Liver (tissue), 9 donors: Measurements from ENCODE around the gene LRRK1. TPM values are rescaled to one million over a fixed set of nuclear protein-coding genes. Genes with fewer than 3 reads are reported as not detected.
A peak's percentile ranks its signal among the peaks of the same experiment; 100 is the strongest.

Source experiments
- DNase-seq: peaks from one replicate; pipeline ENCODE4 v3.0.0-alpha.2; 2017; ENCODE audit warnings: low spot score
- H3K27ac ChIP-seq, 2 donors: one replicate each; pipeline ENCODE4 v1.7.0; 2013; ENCODE audit warnings: inconsistent platforms in 2 of 2, low read length in 2 of 2, control low read depth in 1 of 2, low read depth in 1 of 2, mild to moderate bottlenecking in 1 of 2
- H3K27me3 ChIP-seq, 4 donors: one replicate each; pipeline versions ENCODE4 v1.6.1 to v1.7.0; 2013; ENCODE audit warnings: low read length in 3 of 4, inconsistent platforms in 1 of 4, mild to moderate bottlenecking in 1 of 4, moderate library complexity in 1 of 4; ENCODE audit not compliant: control insufficient read depth in 4 of 4, insufficient read depth in 4 of 4
- H3K36me3 ChIP-seq, 4 donors: one replicate each; pipeline versions ENCODE4 v1.6.1 to v1.7.0; 2013; ENCODE audit warnings: low read length in 3 of 4, mild to moderate bottlenecking in 3 of 4, low read depth in 1 of 4, moderate library complexity in 1 of 4; ENCODE audit not compliant: control insufficient read depth in 4 of 4, insufficient read depth in 3 of 4
- H3K4me1 ChIP-seq, 4 donors: one replicate each; pipeline versions ENCODE4 v1.6.1 to v1.7.0; 2013; ENCODE audit warnings: low read length in 3 of 4, mild to moderate bottlenecking in 3 of 4, moderate library complexity in 1 of 4; ENCODE audit not compliant: control insufficient read depth in 4 of 4, insufficient read depth in 4 of 4
- H3K4me3 ChIP-seq, 3 donors: one replicate each; pipeline versions ENCODE4 v1.6.1 to v1.7.0; 2013; ENCODE audit warnings: low read length in 3 of 3, control low read depth in 1 of 3, low read depth in 1 of 3, mild to moderate bottlenecking in 1 of 3
- H3K9ac ChIP-seq, 2 donors: one replicate each; pipeline ENCODE4 v1.7.0; 2013; ENCODE audit warnings: low read length in 2 of 2, mild to moderate bottlenecking in 2 of 2, moderate library complexity in 2 of 2, control low read depth in 1 of 2, low read depth in 1 of 2
- H3K9me3 ChIP-seq, 4 donors: one replicate each; pipeline versions ENCODE4 v1.6.1 to v1.7.0; 2013; ENCODE audit warnings: low read length in 3 of 4; ENCODE audit not compliant: control insufficient read depth in 4 of 4
- ATF3 ChIP-seq: IDR thresholded peaks from 2 replicates; pipeline ENCODE4 v1.6.1; 2016; ENCODE audit warnings: antibody characterized with exemption
- CTCF ChIP-seq: fragments of 150-350 bp; IDR thresholded peaks from 2 replicates; pipeline ENCODE4 v1.5.1; 2017; ENCODE audit warnings: improper control_type of control experiment, low read depth, low read length; ENCODE audit not compliant: missing input control
- EGR1 ChIP-seq, 2 donors: IDR thresholded peaks; 2 replicates each; pipeline ENCODE4 v1.6.1; 2016 to 2018; ENCODE audit warnings: antibody characterized with exemption in 2 of 2, low read depth in 2 of 2
- FOXA1 ChIP-seq: IDR thresholded peaks from 2 replicates; pipeline ENCODE4 v1.6.1; 2016; ENCODE audit warnings: antibody characterized with exemption
- FOXA2 ChIP-seq: IDR thresholded peaks from 2 replicates; pipeline ENCODE4 v1.6.1; 2016; ENCODE audit warnings: antibody characterized with exemption
- GABPA ChIP-seq, 2 donors: IDR thresholded peaks in 1 of 2; conservative IDR thresholded peaks in 1 of 2; 2 replicates each; pipeline ENCODE4 v1.6.1; 2016; ENCODE audit warnings: antibody characterized with exemption in 2 of 2, mild to moderate bottlenecking in 1 of 2, moderate library complexity in 1 of 2
- HNF4A ChIP-seq, 2 donors: conservative IDR thresholded peaks; 2 replicates each; pipeline ENCODE4 v1.6.1; 2016; ENCODE audit warnings: antibody characterized with exemption in 2 of 2, mild to moderate bottlenecking in 2 of 2
- HNF4G ChIP-seq: IDR thresholded peaks from 2 replicates; pipeline ENCODE4 v1.6.1; 2016; ENCODE audit warnings: antibody characterized with exemption
- MAX ChIP-seq: IDR thresholded peaks from 2 replicates; pipeline ENCODE4 v1.6.1; 2016; ENCODE audit warnings: antibody characterized with exemption
- NR2F2 ChIP-seq: IDR thresholded peaks from 2 replicates; pipeline ENCODE4 v1.6.1; 2016; ENCODE audit warnings: antibody characterized with exemption
- RAD21 ChIP-seq, 2 donors: IDR thresholded peaks; 2 replicates each; pipeline ENCODE4 v1.6.1; 2016; ENCODE audit warnings: antibody characterized with exemption in 2 of 2, mild to moderate bottlenecking in 2 of 2
- REST ChIP-seq: IDR thresholded peaks from 2 replicates; pipeline ENCODE4 v1.6.1; 2016; ENCODE audit warnings: antibody characterized with exemption, mild to moderate bottlenecking
- RXRA ChIP-seq, 2 donors: IDR thresholded peaks; 2 replicates each; pipeline ENCODE4 v1.6.1; 2017 to 2018; ENCODE audit warnings: antibody characterized with exemption in 2 of 2, mild to moderate bottlenecking in 1 of 2
- SP1 ChIP-seq: IDR thresholded peaks from 2 replicates; pipeline ENCODE4 v1.6.1; 2018; ENCODE audit warnings: antibody characterized with exemption, mild to moderate bottlenecking
- TAF1 ChIP-seq: conservative IDR thresholded peaks from 2 replicates; pipeline ENCODE4 v1.6.1; 2016; ENCODE audit warnings: antibody characterized with exemption, mild to moderate bottlenecking
- YY1 ChIP-seq: IDR thresholded peaks from 2 replicates; pipeline ENCODE4 v1.6.1; 2016; ENCODE audit warnings: antibody characterized with exemption, mild to moderate bottlenecking
- ZBTB33 ChIP-seq: IDR thresholded peaks from 2 replicates; pipeline ENCODE4 v1.6.1; 2016; ENCODE audit warnings: antibody characterized with exemption
- WGBS: extraction: QIAGEN DNeasy Blood & Tissue Kit; methylation state at CpG from one replicate; pipeline ENCODE4 v1.1.7; 2013; 5-methylcytosine and 5-hydroxymethylcytosine counted together
- polyA plus RNA-seq, 2 donors: library from polyadenylated mRNA; stranded (reverse) in 1 of 2; unstranded in 1 of 2; fragments of 200-250 nt in 1 of 2; fragments of >200 nt in 1 of 2; fragmentation: Nextera tagmentation in 1 of 2; extraction: Ambion mirVana in 1 of 2; gene quantifications; one replicate each; pipeline versions ENCODE4 v1.2.1 to v1.2.3, GENCODE V29; 2013 to 2015
- total RNA-seq, 2 donors: library from RNA; depleted of rRNA; stranded (reverse); fragments of >200 nt; gene quantifications; one replicate each; pipeline ENCODE4 v1.2.3, GENCODE V29; 2014
- donor health status: healthy.
- donor health status: healthy.
- donor health status: healthy.
- donor health status: healthy.
- donor health status: healthy.

The LRRK1 gene
- total and polyA plus RNA-seq, 4 donors = 1.2 to 4.4 (median 2.7) TPM

GRCh38 chr15:101003081-101003480, 83.9 kb downstream of the LRRK1 start:
- peaks cover 0 to 11% (median 7%) of the 10 kb centered on the region in 4 donors for H3K4me1 ChIP-seq
- 66% methylated on average over 1 of the region's 1 CpG for WGBS

More at GRCh38 chr15:101003081-101003480, 83.9 kb downstream of the LRRK1 start:
- TF ChIP-seq MAX = no peak
- no peak for TF ChIP-seq TAF1
- no peak for TF ChIP-seq FOXA1
- TF ChIP-seq ZBTB33 = no peak
- TF ChIP-seq HNF4A (conservative IDR thresholded peaks at IDR 0.05) = no peak
- no peak for TF ChIP-seq GABPA (IDR thresholded peaks at IDR 0.05 in 1 of 2, conservative IDR thresholded peaks at IDR 0.05 in 1 of 2)
- TF ChIP-seq CTCF = no peak
- TF ChIP-seq FOXA2 = no peak
- no peak for TF ChIP-seq YY1
- TF ChIP-seq NR2F2 = no peak
- TF ChIP-seq RAD21 (IDR thresholded peaks at IDR 0.05) = no peak
- TF ChIP-seq EGR1 (IDR thresholded peaks at IDR 0.05; ENCODE audit: low read depth in 2 of 2) = no peak
- no peak for TF ChIP-seq ATF3
- TF ChIP-seq RXRA (IDR thresholded peaks at IDR 0.05) = no peak
- no peak for TF ChIP-seq REST
- TF ChIP-seq SP1 = no peak
- TF ChIP-seq HNF4G = no peak
- Histone ChIP-seq H3K27ac (no peak overlapping the region), H3K4me3 (no peak overlapping the region), H3K9me3 (no peaks in the 10 kb centered on the region), H3K27me3 (peaks cover 0 to 4% (median 0%) of the 10 kb centered on the region in 4 donors), H3K36me3 (no peaks in the 10 kb centered on the region), H3K9ac (no peak overlapping the region)
- peak; percentile 13 for DNase-seq
